HG02623 (cell line): ENCODE data around the gene OTOF.

Experiments used
- ATAC-seq: cut with Tn5 transposase; IDR thresholded peaks from one replicate; pipeline ENCODE4 v1.9.1; 2021; ENCODE audit warnings: moderate library complexity; ENCODE audit not compliant: unreplicated experiment

OTOF gene

DNA sequence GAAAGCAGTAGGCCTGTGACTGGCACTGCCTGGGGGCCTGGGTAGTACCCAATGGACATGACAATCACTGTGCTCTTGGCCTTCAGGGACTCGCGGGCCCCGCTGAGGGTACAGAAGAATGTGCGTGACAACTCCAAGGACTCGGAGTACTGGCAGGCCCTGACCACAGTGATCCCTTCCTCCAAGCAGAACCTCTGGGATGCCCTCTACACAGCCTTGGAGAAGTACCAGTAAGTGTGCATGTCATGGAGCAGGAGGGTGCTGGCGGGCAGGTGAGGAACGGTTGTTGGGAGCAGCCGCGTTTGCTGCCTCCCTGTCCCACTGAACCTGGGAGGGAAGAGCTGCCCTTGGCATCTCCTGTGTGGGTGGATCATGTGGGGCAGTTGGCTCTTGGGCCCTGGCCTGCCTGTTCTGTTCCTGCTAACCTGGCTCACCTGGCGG lies 23.3 kb downstream of the OTOF start:
- no peak for ATAC-seq

- no peak for ATAC-seq
Observed at GRCh38 chr2:26453421-26454329, 24.2 kb downstream of the OTOF start.

DNA sequence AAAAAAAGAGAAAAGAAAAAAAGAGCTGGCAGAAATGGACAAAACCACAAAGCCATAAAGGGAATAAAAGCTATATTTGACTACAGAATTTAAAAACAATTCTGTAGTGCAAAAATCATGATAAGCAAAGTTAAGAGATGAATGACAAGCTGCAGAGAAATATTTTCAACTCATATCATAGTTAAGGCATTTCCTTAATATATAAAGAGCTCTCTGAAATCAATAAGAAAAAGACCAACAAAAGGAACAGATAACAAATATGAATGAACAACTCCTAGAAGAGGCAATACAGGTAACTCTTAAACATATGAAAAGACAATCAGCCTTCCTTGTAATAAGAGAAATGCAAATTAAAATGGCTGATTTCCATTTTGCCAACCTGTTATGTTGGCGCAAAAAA lies 26.2 kb downstream of the OTOF start:
- ATAC-seq: no peak

- ATAC-seq: no peak
Observed at GRCh38 chr2:26450031-26450635, 27.8 kb downstream of the OTOF start.

DNA sequence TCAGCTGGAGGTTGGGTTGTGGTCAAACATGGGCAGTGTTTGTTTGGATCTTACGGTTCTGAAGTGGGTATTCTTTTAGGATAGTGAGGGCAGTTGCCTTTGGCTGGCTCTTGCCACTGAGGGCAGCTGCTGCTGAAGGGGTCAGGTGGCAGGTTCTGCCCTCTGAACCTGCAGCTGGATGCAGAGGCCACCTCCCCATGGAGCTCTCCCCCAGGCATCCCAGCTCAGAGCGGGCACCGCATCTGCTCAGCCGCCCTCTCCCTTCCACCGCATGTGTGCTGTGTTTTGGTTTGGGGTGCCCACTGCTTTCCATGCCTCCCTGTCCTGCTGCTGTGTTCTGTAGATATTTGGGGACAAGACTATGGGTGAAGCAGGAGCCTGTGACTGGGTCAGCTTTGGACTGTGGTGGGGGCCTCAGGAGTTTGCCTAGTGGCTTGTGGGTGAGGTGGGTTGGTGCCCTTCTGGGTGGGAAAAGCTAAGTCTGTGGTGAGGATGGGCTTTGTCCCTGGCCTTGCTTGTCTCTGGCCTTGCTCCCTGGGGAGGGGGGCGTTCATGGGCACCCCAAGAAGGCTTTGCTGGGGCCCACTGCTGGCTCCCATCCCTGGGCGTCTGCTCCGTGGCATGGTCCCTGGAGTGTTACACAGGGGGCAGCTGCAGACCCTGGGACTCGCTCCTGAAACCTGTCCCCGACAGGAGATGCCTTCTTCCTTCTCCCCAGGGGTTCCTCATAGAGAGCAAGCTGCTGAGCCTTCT lies 28.5 kb downstream of the OTOF start:
- ATAC-seq: no peak

GRCh38 chr2:26448651-26449050 lies 29.3 kb downstream of the OTOF start:
- ATAC-seq: no peak

DNA sequence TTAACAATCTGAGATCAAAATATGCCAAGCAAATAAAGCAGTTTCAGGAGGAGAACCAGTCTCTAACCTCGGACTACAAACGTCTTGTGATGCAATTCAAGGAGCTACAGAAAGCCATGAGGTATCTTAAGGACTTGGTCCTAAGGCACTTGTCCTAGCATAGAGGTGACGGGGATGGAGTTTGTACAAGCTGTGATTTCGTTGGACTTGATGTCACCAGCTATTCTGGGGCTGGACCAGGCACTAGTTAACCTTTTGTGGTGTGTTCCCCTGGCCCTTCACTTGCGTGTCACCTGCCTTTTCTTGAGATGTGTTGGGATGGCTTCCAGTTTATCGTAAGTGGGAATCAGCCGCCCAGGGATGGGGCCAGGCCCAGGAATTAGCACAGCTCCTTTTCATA lies 33.7 kb downstream of the OTOF start:
- no peak for ATAC-seq

DNA sequence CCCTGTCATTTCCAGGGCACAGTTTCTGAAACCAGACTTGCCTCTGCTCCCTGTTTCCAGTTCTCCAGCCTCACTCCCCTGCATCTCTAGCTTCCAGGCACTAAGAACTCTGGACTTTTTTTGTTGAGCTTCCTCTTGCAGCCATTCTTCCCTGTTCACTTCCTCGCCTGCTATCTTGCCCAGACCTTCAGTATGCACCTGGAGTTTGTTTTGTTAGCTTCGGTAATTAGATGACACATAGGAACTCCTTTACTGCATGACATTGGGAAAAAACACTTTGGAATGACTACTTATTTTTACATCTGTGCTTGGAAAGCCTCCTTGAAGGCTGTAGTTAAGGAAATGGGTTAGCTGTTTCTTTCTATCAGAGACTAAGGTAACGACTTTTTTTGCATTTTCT lies 35.2 kb downstream of the OTOF start:
- no peak for ATAC-seq

DNA sequence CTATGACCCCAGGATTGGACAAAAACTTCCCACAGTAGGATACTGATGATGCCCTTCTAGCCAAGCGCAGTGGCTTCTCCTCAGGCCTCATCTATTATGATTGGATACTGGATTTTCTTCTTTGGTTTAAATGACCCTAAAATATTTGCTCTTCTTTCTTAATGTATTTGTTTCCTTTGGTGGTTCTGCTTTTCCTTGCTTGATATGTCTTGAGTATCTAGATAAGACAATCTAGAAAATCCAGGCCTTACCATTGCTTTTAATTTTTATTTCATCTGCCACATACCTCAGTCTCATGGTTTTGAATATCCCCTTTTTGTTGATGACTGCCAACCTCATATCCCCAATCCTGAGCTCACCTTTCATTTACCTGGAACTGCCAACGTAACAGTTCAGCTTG lies 35.6 kb downstream of the OTOF start:
- no peak for ATAC-seq

- ATAC-seq: no peak
Observed at GRCh38 chr2:26438926-26439325, 39.0 kb downstream of the OTOF start.

DNA sequence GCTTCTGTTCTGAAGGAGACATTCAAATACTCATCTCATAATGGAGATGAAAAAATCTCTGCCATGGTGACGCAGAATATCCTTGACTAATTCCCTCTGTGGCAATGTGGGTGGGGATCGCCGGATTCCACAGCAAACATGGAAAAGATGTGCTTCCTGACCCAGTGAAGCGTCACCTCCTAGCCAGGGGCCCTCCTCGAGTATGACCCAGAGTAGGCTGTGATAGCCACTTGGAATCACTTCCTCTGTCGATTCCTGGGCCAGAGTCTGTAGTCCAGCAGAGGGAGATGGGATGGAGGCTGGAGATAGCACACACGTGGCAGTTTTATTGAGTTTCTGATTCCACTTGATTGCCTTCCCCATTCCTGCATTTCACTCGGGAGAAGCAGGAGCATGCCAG lies 39.4 kb downstream of the OTOF start:
- ATAC-seq: no peak

DNA sequence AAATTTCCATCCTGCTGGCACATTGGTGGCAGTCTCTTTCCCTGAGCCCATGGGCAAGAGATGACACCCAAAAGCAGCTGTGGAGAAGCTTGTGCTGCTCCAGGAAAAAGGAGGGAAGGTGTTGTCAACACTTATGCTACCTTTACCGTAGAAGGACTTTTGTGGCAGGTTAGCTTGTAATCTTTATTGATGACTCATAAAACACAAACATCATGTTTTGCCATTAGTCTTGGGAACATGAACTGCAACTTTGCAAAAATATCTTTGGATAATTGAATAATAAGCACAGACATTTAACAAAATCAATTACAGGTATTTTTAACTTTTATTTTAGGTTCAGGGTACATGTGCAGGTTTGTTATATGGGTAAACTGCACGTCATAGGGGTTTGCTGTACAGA lies 42.8 kb downstream of the OTOF start:
- no peak for ATAC-seq

GRCh38 chr2:26432859-26433258 lies 45.1 kb downstream of the OTOF start:
- ATAC-seq: no peak

DNA sequence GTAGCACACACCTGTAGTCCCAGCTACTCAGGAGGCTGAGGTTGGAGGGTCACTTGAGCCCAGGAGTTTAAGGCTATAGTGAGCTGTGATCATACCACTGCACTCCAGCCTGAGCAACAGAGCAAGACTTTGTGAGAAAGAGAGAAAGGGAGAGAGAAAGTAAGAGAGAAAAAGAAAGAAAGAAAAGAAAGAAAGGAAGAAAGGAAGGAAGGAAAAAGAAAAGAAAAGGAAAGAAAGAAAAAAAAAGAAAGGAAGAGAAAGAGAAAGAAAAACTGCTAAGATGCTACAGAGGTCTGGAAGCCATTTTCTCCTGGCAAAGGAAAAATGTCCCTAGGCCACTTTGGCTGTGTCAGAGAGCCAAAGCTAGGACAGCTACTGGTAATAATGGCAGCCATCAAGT lies 45.6 kb downstream of the OTOF start:
- no peak for ATAC-seq

DNA sequence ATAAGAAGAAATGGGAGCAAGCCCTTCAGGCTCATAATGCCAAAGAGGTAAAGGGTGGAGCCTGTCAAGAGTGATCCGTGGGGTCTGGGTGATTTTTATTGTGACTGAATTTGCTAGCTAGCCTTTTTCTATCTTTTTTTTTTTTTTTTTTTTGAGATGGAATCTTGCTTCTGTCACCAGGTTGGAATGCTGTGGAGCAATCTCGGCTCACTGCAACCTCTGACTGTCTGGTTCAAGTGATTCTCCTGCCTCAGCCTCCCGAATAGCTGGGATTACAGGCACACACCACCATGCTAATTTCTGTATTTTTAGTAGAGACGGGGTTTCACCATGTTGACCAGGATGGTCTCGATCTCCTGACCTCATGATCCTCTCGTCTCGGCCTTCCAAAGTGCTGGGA lies 47.1 kb downstream of the OTOF start:
- ATAC-seq: no peak

DNA sequence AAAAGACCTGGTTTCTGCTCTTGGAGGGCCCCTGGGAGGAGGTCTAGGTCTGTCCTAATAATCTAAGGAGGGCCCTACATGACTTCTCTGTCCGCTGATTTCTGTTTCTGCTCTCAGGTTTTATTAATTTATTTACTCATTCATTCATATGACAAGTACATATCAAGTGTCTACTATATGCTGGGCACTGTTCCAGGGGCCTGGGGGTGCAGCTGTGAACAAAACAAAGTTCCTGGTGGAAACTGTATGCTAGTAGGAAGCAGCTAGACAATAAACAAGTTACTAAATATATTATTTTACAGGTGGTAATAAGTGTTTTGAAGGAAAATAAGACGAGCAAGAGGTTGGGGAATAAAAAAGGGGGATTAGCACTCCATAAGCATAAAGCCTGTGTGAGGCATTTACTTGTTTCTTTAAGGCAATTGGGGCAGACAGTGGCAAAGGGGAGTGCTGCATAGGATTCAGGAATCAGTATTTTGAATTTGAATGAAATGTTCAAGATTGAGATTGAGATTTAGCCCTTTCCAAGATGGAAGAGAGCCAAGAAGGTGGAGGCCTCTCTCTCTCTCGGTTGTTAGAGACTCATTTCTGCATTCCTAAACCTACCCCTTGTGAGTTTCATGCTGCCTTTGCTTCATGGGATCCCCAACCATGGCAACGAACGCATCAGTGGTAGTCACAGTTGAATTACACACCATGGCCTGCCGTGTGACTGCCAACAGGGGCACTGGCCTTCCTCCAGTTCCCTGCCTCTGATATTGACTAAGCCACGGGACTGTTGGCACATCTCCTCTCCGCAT lies 47.9 kb downstream of the OTOF start:
- no peak for ATAC-seq

- ATAC-seq: no peak
Observed at GRCh38 chr2:26428846-26429245, 49.1 kb downstream of the OTOF start.

DNA sequence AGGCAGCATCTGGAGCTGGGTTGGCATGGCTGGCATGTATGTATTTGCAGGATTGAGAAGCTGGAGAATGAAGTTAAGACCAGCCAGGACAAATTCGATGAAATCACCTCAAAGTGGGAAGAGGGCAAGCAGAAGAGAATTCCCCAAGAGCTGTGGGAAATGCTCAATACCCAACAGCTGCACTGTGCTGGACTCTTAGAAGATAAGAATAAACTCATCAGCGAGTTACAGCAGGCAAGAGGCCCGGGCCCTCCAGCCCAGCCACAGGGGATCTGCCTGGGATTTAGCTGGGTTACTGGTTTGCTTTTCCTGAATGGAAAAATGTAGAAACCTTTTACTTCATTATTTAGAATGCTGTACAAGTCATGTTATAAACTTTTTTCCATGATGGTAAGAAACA lies 53.7 kb downstream of the OTOF start:
- ATAC-seq: no peak

- ATAC-seq: no peak
Observed at GRCh38 chr2:26423750-26424149, 54.2 kb downstream of the OTOF start.

DNA sequence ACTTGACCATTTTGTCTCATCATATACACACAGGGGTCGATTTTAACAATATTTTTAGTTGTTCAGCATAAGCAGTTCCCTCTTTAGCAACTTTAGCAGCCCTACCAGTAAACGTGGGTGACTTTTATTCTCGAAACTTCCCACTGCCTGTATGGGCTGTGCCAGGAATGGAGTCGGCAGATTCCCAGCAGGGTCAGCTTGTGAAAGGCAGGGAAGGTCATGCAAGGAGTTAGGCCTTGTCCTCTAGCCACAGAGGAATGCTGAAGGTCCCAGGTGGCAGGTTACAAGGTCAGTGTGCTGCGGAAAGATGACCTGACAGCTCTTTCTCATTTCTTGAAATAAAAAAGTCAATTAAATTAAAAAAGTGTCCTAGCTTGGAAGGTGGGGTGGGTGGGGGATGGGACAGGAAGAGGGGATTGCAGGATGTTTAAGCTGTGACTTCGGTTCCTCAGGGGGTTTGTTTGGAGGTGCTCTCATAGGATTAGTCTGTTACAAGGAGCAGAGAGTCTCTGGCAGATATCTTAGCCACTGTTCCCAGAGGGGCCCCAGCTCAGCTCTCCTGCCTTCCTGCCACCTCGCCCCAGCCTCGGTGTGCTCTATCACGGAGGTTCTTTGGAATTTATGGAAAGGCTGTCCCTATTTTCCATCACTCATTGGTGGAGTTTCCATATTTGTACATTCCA lies 54.8 kb downstream of the OTOF start:
- no peak for ATAC-seq
